H9 (cell line): ENCODE results near the gene CELF6. TPM values are rescaled to one million over a fixed set of nuclear protein-coding genes. Genes with fewer than 3 reads are reported as not detected.

Experiments
- DNase-seq: peaks from one replicate; pipeline ENCODE4 v3.0.0-alpha.2; 2017
- H2AFZ ChIP-seq: one replicate; pipeline ENCODE4 v1.6.1; 2013; ENCODE audit warnings: mild to moderate bottlenecking, low read length, control low read depth, moderate library complexity
- H2AK5ac ChIP-seq: 2 replicates; pipeline ENCODE4 v1.6.1; 2013; ENCODE audit warnings: low read length, control low read depth, mixed read lengths; ENCODE audit not compliant: insufficient read length
- H2BK120ac ChIP-seq: one replicate; pipeline ENCODE4 v1.6.1; 2013; ENCODE audit warnings: low read depth, mild to moderate bottlenecking, low read length, control low read depth, inconsistent platforms; ENCODE audit not compliant: poor library complexity, severe bottlenecking
- H2BK12ac ChIP-seq: 2 replicates; pipeline ENCODE4 v1.6.1; 2013; ENCODE audit warnings: low read length, control low read depth, mixed read lengths, low read depth; ENCODE audit not compliant: insufficient read length
- H2BK15ac ChIP-seq: 2 replicates; pipeline ENCODE4 v1.6.1; 2013; ENCODE audit warnings: low read depth, low read length, control low read depth
- H2BK20ac ChIP-seq: one replicate; pipeline ENCODE4 v1.6.1; 2013; ENCODE audit warnings: low read depth, mild to moderate bottlenecking, low read length, control low read depth, inconsistent platforms; ENCODE audit not compliant: poor library complexity, severe bottlenecking
- H2BK5ac ChIP-seq: 2 replicates; pipeline ENCODE4 v1.6.1; 2013; ENCODE audit warnings: low read length, control low read depth, mixed read lengths; ENCODE audit not compliant: insufficient read length
- H3K14ac ChIP-seq: 2 replicates; pipeline ENCODE4 v1.6.1; 2013; ENCODE audit warnings: low read length, control low read depth; ENCODE audit not compliant: insufficient read depth
- H3K18ac ChIP-seq: 2 replicates; pipeline ENCODE4 v1.6.1; 2013; ENCODE audit warnings: low read depth, mild to moderate bottlenecking, mixed read lengths, low read length, control low read depth; ENCODE audit not compliant: insufficient read length
- H3K23ac ChIP-seq: 2 replicates; pipeline ENCODE4 v1.6.1; 2013; ENCODE audit warnings: low read length, control low read depth, mixed read lengths, low read depth; ENCODE audit not compliant: insufficient read length
- H3K23me2 ChIP-seq: 2 replicates; pipeline ENCODE4 v1.6.1; 2013; ENCODE audit warnings: low read depth, mild to moderate bottlenecking, mixed read lengths, low read length, control low read depth; ENCODE audit not compliant: insufficient read length, poor library complexity, severe bottlenecking
- H3K27ac ChIP-seq: 2 replicates; pipeline ENCODE4 v1.5.1; 2013; ENCODE audit warnings: low read length, control low read depth, mixed read lengths, low read depth; ENCODE audit not compliant: insufficient read length
- H3K27me3 ChIP-seq: 2 replicates; pipeline ENCODE4 v1.6.1; 2013; ENCODE audit warnings: low read length, control low read depth, inconsistent platforms; ENCODE audit not compliant: insufficient read depth
- H3K4ac ChIP-seq: 2 replicates; pipeline ENCODE4 v1.6.1; 2013; ENCODE audit warnings: low read depth, mild to moderate bottlenecking, control low read depth, inconsistent platforms, low read length, moderate library complexity
- H3K4me1 ChIP-seq: 2 replicates; pipeline ENCODE4 v1.6.1; 2013; ENCODE audit warnings: low read length, control low read depth, inconsistent platforms; ENCODE audit not compliant: insufficient read depth
- H3K4me2 ChIP-seq: 2 replicates; pipeline ENCODE4 v1.6.1; 2013; ENCODE audit warnings: low read length, control low read depth, mixed read lengths; ENCODE audit not compliant: insufficient read length, insufficient read depth
- H3K56ac ChIP-seq: 2 replicates; pipeline ENCODE4 v1.6.1; 2013; ENCODE audit warnings: low read depth, mild to moderate bottlenecking, mixed read lengths, low read length, control low read depth; ENCODE audit not compliant: insufficient read length
- H3K79me1 ChIP-seq: 2 replicates; pipeline ENCODE4 v1.6.1; 2013; ENCODE audit warnings: low read depth, mild to moderate bottlenecking, moderate library complexity, low read length, control low read depth, inconsistent platforms; ENCODE audit not compliant: insufficient read depth, poor library complexity, severe bottlenecking
- H3K79me2 ChIP-seq: 2 replicates; pipeline ENCODE4 v1.6.1; 2013; ENCODE audit warnings: low read length, control low read depth, inconsistent platforms; ENCODE audit not compliant: insufficient read depth
- H3K9ac ChIP-seq: 2 replicates; pipeline ENCODE4 v1.6.1; 2013; ENCODE audit warnings: low read length, control low read depth, mixed read lengths; ENCODE audit not compliant: insufficient read length; ENCODE audit errors: extremely low read depth
- H3K9me3 ChIP-seq: one replicate; pipeline ENCODE4 v1.6.1; 2013; ENCODE audit warnings: low read depth, low read length, inconsistent platforms; ENCODE audit not compliant: control insufficient read depth
- H3T11ph ChIP-seq: one replicate; pipeline ENCODE4 v1.6.1; 2013; ENCODE audit warnings: mild to moderate bottlenecking, low read length, control low read depth, inconsistent platforms
- H4K20me1 ChIP-seq: one replicate; pipeline ENCODE4 v1.6.1; 2013; ENCODE audit not compliant: control insufficient read depth, insufficient read length, insufficient read depth
- H4K5ac ChIP-seq: 2 replicates; pipeline ENCODE4 v1.6.1; 2013; ENCODE audit warnings: low read depth, mild to moderate bottlenecking, mixed read lengths, low read length, control low read depth; ENCODE audit not compliant: insufficient read length
- H4K8ac ChIP-seq: replicated peaks from 2 replicates; pipeline ENCODE4 v1.6.1; 2013; ENCODE audit warnings: low read length, control low read depth, mixed read lengths, low read depth; ENCODE audit not compliant: insufficient read length
- H4K91ac ChIP-seq: 2 replicates; pipeline ENCODE4 v1.6.1; 2013; ENCODE audit warnings: low read depth, mild to moderate bottlenecking, moderate library complexity, mixed read lengths, low read length, control low read depth; ENCODE audit not compliant: insufficient read length
- H3K27ac Mint-ChIP-seq, 3 experiments: 2 replicates in 2 of 3; 3 replicates in 1 of 3; pipeline ENCODE4 v1.8.0; 2020 to 2021; ENCODE audit warnings: mixed read lengths in 3 of 3, mild to moderate bottlenecking in 1 of 3, moderate library complexity in 1 of 3
- H3K27me3 Mint-ChIP-seq: 2 replicates; pipeline ENCODE4 v1.8.0; 2021; ENCODE audit warnings: low read depth, mild to moderate bottlenecking, moderate library complexity, mixed read lengths
- H3K36me3 Mint-ChIP-seq, 3 experiments: 2 replicates in 2 of 3; 3 replicates in 1 of 3; pipeline ENCODE4 v1.8.0; 2020 to 2021; ENCODE audit warnings: low read depth in 3 of 3, mixed read lengths in 3 of 3; ENCODE audit not compliant: insufficient read depth in 1 of 3
- H3K4me1 Mint-ChIP-seq, 2 experiments: 2 replicates each; pipeline ENCODE4 v1.8.0; 2020; ENCODE audit warnings: mixed read lengths in 2 of 2
- H3K4me3 Mint-ChIP-seq, 2 experiments: 2 replicates in 1 of 2; 3 replicates in 1 of 2; pipeline ENCODE4 v1.8.0; 2020 to 2021; ENCODE audit warnings: mild to moderate bottlenecking in 2 of 2, mixed read lengths in 2 of 2, moderate library complexity in 1 of 2
- H3K9me3 Mint-ChIP-seq, 2 experiments: 2 replicates in 1 of 2; 3 replicates in 1 of 2; pipeline ENCODE4 v1.8.0; 2020; ENCODE audit warnings: mild to moderate bottlenecking in 2 of 2, mixed read lengths in 2 of 2, moderate library complexity in 1 of 2
- CTCF ChIP-seq: fragments of 200-600 bp; sonication (generic); conservative IDR thresholded peaks from 3 replicates; pipeline ENCODE4 v1.8.0; 2021; ENCODE audit warnings: antibody characterized with exemption, mild to moderate bottlenecking
- WGBS: extraction: QIAGEN DNeasy Blood & Tissue Kit; methylation state at CpG from one replicate; pipeline ENCODE4 v1.1.7; 2013; ENCODE audit warnings: missing lambda C conversion rate, low lambda C conversion rate, mixed read lengths; ENCODE audit not compliant: insufficient read length; ENCODE audit errors: extremely low coverage; 5-methylcytosine and 5-hydroxymethylcytosine counted together
- total RNA-seq: library from RNA; stranded (reverse); gene quantifications from 2 replicates; pipeline ENCODE4 v1.2.1, GENCODE V29; 2021

CELF6 gene
- total RNA-seq, 1 experiment from 2014 or later, result 0.13 TPM

GRCh38 chr15:72252663-72253299 lies 67.2 kb downstream of the CELF6 start:
- no peak overlapping the region for H4K5ac ChIP-seq
- H3K9me3 ChIP-seq, result no peaks in the 10 kb centered on the region
- H3K9ac ChIP-seq, result no peak overlapping the region
- no peak overlapping the region for H4K91ac ChIP-seq
- no peak overlapping the region for H2AK5ac ChIP-seq
- no peak for DNase-seq
- no peak for TF ChIP-seq CTCF
- H3K14ac ChIP-seq, result no peak overlapping the region
- no peaks in the 10 kb centered on the region for H3K79me1 ChIP-seq
- Mint-ChIP-seq H3K4me1 (no peaks in the 10 kb centered on the region; a peak in 1 of 4 replicates), H3K9me3 (no peaks in the 10 kb centered on the region), H3K27ac (no peak overlapping the region), H3K27me3 (peaks cover 1% of the 10 kb centered on the region), H3K36me3 (peaks cover 17 to 88% (median 78%) of the 10 kb centered on the region in 3 experiments), H3K4me3 (no peak overlapping the region)
- no peak overlapping the region for H3T11ph ChIP-seq
- H2AFZ ChIP-seq, result no peak overlapping the region
- H3K27ac ChIP-seq, result no peak overlapping the region
- no peaks in the 10 kb centered on the region; the same call in 1 of the 2 replicates for H3K27me3 ChIP-seq
- no peaks in the 10 kb centered on the region for H3K79me2 ChIP-seq
- no peak overlapping the region for H2BK120ac ChIP-seq
- no peaks in the 10 kb centered on the region for H3K4me1 ChIP-seq
- no peak overlapping the region for H3K23ac ChIP-seq
- H4K8ac ChIP-seq, result no peak overlapping the region
- H3K4me2 ChIP-seq, result no peak overlapping the region
- no peak overlapping the region for H3K56ac ChIP-seq
- H2BK20ac ChIP-seq, result no peak overlapping the region
- no peak overlapping the region for H2BK15ac ChIP-seq
- H2BK5ac ChIP-seq, result no peak overlapping the region
- H3K23me2 ChIP-seq, result no peaks in the 10 kb centered on the region
- no peak overlapping the region for H3K4ac ChIP-seq
- H2BK12ac ChIP-seq, result no peak overlapping the region
- WGBS, result 100% methylated on average over 1 of the region's 10 CpGs
- H3K18ac ChIP-seq, result no peak overlapping the region
- H4K20me1 ChIP-seq, result no peaks in the 10 kb centered on the region
